H1 (cell line): ENCODE data around the gene PDE4D.

ENCODE experiments used
- POLR2A ChIP-seq, 2 experiments: IDR thresholded peaks; 1 replicate in 1 of 2; 2 replicates in 1 of 2; pipeline ENCODE4 v1.6.1; 2011; ENCODE audit warnings: low read depth in 2 of 2, low read length in 2 of 2, mild to moderate bottlenecking in 2 of 2; ENCODE audit errors: control extremely low read depth in 1 of 2
- POLR2AphosphoS5 ChIP-seq: IDR thresholded peaks from 2 replicates; pipeline ENCODE4 v1.6.1; 2011; ENCODE audit warnings: low read depth, low read length
- RFX5 ChIP-seq: IDR thresholded peaks from 2 replicates; pipeline ENCODE4 v1.6.1; 2011; ENCODE audit warnings: low read depth, low read length, improper control_type of control experiment, borderline replicate concordance
- TEAD4 ChIP-seq: IDR thresholded peaks from 2 replicates; pipeline ENCODE4 v1.6.1; 2012; ENCODE audit warnings: low read depth, low read length, inconsistent platforms, mixed read lengths
- TF ChIP-seq, protein P1 (sequence below), 3 experiments: IDR thresholded peaks; 1 replicate in 2 of 3; 2 replicates in 1 of 3; pipeline versions ENCODE4 v1.5.1 to v1.6.1; 2011; ENCODE audit warnings: low read length in 3 of 3, mild to moderate bottlenecking in 3 of 3, inconsistent platforms in 2 of 3, low read depth in 1 of 3, moderate library complexity in 1 of 3; ENCODE audit not compliant: insufficient read depth in 1 of 3; ENCODE audit errors: control extremely low read depth in 1 of 3

DNA sequence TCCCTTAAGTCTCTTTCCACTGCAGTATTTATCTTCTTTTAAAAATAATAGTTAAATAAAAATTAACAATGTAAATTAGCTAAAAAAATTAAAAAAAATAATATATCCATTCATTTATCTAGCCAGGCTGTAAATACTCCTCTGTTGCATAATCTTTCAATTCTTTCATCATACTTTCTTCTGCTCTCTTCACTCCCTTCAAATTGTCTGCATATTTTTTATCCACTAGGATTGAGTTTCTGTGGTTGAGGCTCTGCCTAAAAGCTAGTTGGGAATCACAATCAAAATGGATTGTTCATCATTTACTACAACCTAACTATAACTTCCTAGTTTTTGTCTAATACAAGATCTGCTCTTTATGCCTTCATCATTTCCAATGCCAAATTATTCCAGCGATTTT is 182.2 kb downstream of the PDE4D start:
- TF ChIP-seq TEAD4 (no peak), POLR2A (IDR thresholded peaks at IDR 0.05; ENCODE audit: control extremely low read depth in 1 of 2, low read depth in 2 of 2, low read length in 2 of 2) (no peak), RFX5 (no peak), POLR2AphosphoS5 (no peak)
- TF ChIP-seq, protein P1, sequence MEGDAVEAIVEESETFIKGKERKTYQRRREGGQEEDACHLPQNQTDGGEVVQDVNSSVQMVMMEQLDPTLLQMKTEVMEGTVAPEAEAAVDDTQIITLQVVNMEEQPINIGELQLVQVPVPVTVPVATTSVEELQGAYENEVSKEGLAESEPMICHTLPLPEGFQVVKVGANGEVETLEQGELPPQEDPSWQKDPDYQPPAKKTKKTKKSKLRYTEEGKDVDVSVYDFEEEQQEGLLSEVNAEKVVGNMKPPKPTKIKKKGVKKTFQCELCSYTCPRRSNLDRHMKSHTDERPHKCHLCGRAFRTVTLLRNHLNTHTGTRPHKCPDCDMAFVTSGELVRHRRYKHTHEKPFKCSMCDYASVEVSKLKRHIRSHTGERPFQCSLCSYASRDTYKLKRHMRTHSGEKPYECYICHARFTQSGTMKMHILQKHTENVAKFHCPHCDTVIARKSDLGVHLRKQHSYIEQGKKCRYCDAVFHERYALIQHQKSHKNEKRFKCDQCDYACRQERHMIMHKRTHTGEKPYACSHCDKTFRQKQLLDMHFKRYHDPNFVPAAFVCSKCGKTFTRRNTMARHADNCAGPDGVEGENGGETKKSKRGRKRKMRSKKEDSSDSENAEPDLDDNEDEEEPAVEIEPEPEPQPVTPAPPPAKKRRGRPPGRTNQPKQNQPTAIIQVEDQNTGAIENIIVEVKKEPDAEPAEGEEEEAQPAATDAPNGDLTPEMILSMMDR (IDR thresholded peaks at IDR 0.05; ENCODE audit: control extremely low read depth in 1 of 3, insufficient read depth in 1 of 3, low read depth in 1 of 3, low read length in 3 of 3), result no peak
